H9 (cell line): ENCODE measurements around the gene ZNF555. TPM values are rescaled to one million over a fixed set of nuclear protein-coding genes. Genes with fewer than 3 reads are reported as not detected.

Experiments
- DNase-seq: peaks from one replicate; pipeline ENCODE4 v3.0.0-alpha.2; 2017
- H2AFZ ChIP-seq: one replicate; pipeline ENCODE4 v1.6.1; 2013; ENCODE audit warnings: mild to moderate bottlenecking, low read length, control low read depth, moderate library complexity
- H2AK5ac ChIP-seq: 2 replicates; pipeline ENCODE4 v1.6.1; 2013; ENCODE audit warnings: low read length, control low read depth, mixed read lengths; ENCODE audit not compliant: insufficient read length
- H2BK120ac ChIP-seq: one replicate; pipeline ENCODE4 v1.6.1; 2013; ENCODE audit warnings: low read depth, mild to moderate bottlenecking, low read length, control low read depth, inconsistent platforms; ENCODE audit not compliant: poor library complexity, severe bottlenecking
- H2BK12ac ChIP-seq: 2 replicates; pipeline ENCODE4 v1.6.1; 2013; ENCODE audit warnings: low read length, control low read depth, mixed read lengths, low read depth; ENCODE audit not compliant: insufficient read length
- H2BK15ac ChIP-seq: 2 replicates; pipeline ENCODE4 v1.6.1; 2013; ENCODE audit warnings: low read depth, low read length, control low read depth
- H2BK20ac ChIP-seq: one replicate; pipeline ENCODE4 v1.6.1; 2013; ENCODE audit warnings: low read depth, mild to moderate bottlenecking, low read length, control low read depth, inconsistent platforms; ENCODE audit not compliant: poor library complexity, severe bottlenecking
- H2BK5ac ChIP-seq: 2 replicates; pipeline ENCODE4 v1.6.1; 2013; ENCODE audit warnings: low read length, control low read depth, mixed read lengths; ENCODE audit not compliant: insufficient read length
- H3K14ac ChIP-seq: 2 replicates; pipeline ENCODE4 v1.6.1; 2013; ENCODE audit warnings: low read length, control low read depth; ENCODE audit not compliant: insufficient read depth
- H3K18ac ChIP-seq: 2 replicates; pipeline ENCODE4 v1.6.1; 2013; ENCODE audit warnings: low read depth, mild to moderate bottlenecking, mixed read lengths, low read length, control low read depth; ENCODE audit not compliant: insufficient read length
- H3K23ac ChIP-seq: 2 replicates; pipeline ENCODE4 v1.6.1; 2013; ENCODE audit warnings: low read length, control low read depth, mixed read lengths, low read depth; ENCODE audit not compliant: insufficient read length
- H3K23me2 ChIP-seq: 2 replicates; pipeline ENCODE4 v1.6.1; 2013; ENCODE audit warnings: low read depth, mild to moderate bottlenecking, mixed read lengths, low read length, control low read depth; ENCODE audit not compliant: insufficient read length, poor library complexity, severe bottlenecking
- H3K27ac ChIP-seq: 2 replicates; pipeline ENCODE4 v1.5.1; 2013; ENCODE audit warnings: low read length, control low read depth, mixed read lengths, low read depth; ENCODE audit not compliant: insufficient read length
- H3K27me3 ChIP-seq: 2 replicates; pipeline ENCODE4 v1.6.1; 2013; ENCODE audit warnings: low read length, control low read depth, inconsistent platforms; ENCODE audit not compliant: insufficient read depth
- H3K4ac ChIP-seq: 2 replicates; pipeline ENCODE4 v1.6.1; 2013; ENCODE audit warnings: low read depth, mild to moderate bottlenecking, control low read depth, inconsistent platforms, low read length, moderate library complexity
- H3K4me1 ChIP-seq: 2 replicates; pipeline ENCODE4 v1.6.1; 2013; ENCODE audit warnings: low read length, control low read depth, inconsistent platforms; ENCODE audit not compliant: insufficient read depth
- H3K4me2 ChIP-seq: 2 replicates; pipeline ENCODE4 v1.6.1; 2013; ENCODE audit warnings: low read length, control low read depth, mixed read lengths; ENCODE audit not compliant: insufficient read length, insufficient read depth
- H3K56ac ChIP-seq: 2 replicates; pipeline ENCODE4 v1.6.1; 2013; ENCODE audit warnings: low read depth, mild to moderate bottlenecking, mixed read lengths, low read length, control low read depth; ENCODE audit not compliant: insufficient read length
- H3K79me1 ChIP-seq: 2 replicates; pipeline ENCODE4 v1.6.1; 2013; ENCODE audit warnings: low read depth, mild to moderate bottlenecking, moderate library complexity, low read length, control low read depth, inconsistent platforms; ENCODE audit not compliant: insufficient read depth, poor library complexity, severe bottlenecking
- H3K79me2 ChIP-seq: 2 replicates; pipeline ENCODE4 v1.6.1; 2013; ENCODE audit warnings: low read length, control low read depth, inconsistent platforms; ENCODE audit not compliant: insufficient read depth
- H3K9ac ChIP-seq: 2 replicates; pipeline ENCODE4 v1.6.1; 2013; ENCODE audit warnings: low read length, control low read depth, mixed read lengths; ENCODE audit not compliant: insufficient read length; ENCODE audit errors: extremely low read depth
- H3K9me3 ChIP-seq: one replicate; pipeline ENCODE4 v1.6.1; 2013; ENCODE audit warnings: low read depth, low read length, inconsistent platforms; ENCODE audit not compliant: control insufficient read depth
- H3T11ph ChIP-seq: one replicate; pipeline ENCODE4 v1.6.1; 2013; ENCODE audit warnings: mild to moderate bottlenecking, low read length, control low read depth, inconsistent platforms
- H4K20me1 ChIP-seq: one replicate; pipeline ENCODE4 v1.6.1; 2013; ENCODE audit not compliant: control insufficient read depth, insufficient read length, insufficient read depth
- H4K5ac ChIP-seq: 2 replicates; pipeline ENCODE4 v1.6.1; 2013; ENCODE audit warnings: low read depth, mild to moderate bottlenecking, mixed read lengths, low read length, control low read depth; ENCODE audit not compliant: insufficient read length
- H4K8ac ChIP-seq: replicated peaks from 2 replicates; pipeline ENCODE4 v1.6.1; 2013; ENCODE audit warnings: low read length, control low read depth, mixed read lengths, low read depth; ENCODE audit not compliant: insufficient read length
- H4K91ac ChIP-seq: 2 replicates; pipeline ENCODE4 v1.6.1; 2013; ENCODE audit warnings: low read depth, mild to moderate bottlenecking, moderate library complexity, mixed read lengths, low read length, control low read depth; ENCODE audit not compliant: insufficient read length
- H3K27ac Mint-ChIP-seq, 3 experiments: 2 replicates in 2 of 3; 3 replicates in 1 of 3; pipeline ENCODE4 v1.8.0; 2020 to 2021; ENCODE audit warnings: mixed read lengths in 3 of 3, mild to moderate bottlenecking in 1 of 3, moderate library complexity in 1 of 3
- H3K27me3 Mint-ChIP-seq: 2 replicates; pipeline ENCODE4 v1.8.0; 2021; ENCODE audit warnings: low read depth, mild to moderate bottlenecking, moderate library complexity, mixed read lengths
- H3K36me3 Mint-ChIP-seq, 3 experiments: 2 replicates in 2 of 3; 3 replicates in 1 of 3; pipeline ENCODE4 v1.8.0; 2020 to 2021; ENCODE audit warnings: low read depth in 3 of 3, mixed read lengths in 3 of 3; ENCODE audit not compliant: insufficient read depth in 1 of 3
- H3K4me1 Mint-ChIP-seq, 2 experiments: 2 replicates each; pipeline ENCODE4 v1.8.0; 2020; ENCODE audit warnings: mixed read lengths in 2 of 2
- H3K4me3 Mint-ChIP-seq, 2 experiments: 2 replicates in 1 of 2; 3 replicates in 1 of 2; pipeline ENCODE4 v1.8.0; 2020 to 2021; ENCODE audit warnings: mild to moderate bottlenecking in 2 of 2, mixed read lengths in 2 of 2, moderate library complexity in 1 of 2
- H3K9me3 Mint-ChIP-seq, 2 experiments: 2 replicates in 1 of 2; 3 replicates in 1 of 2; pipeline ENCODE4 v1.8.0; 2020; ENCODE audit warnings: mild to moderate bottlenecking in 2 of 2, mixed read lengths in 2 of 2, moderate library complexity in 1 of 2
- CTCF ChIP-seq: fragments of 200-600 bp; sonication (generic); conservative IDR thresholded peaks from 3 replicates; pipeline ENCODE4 v1.8.0; 2021; ENCODE audit warnings: antibody characterized with exemption, mild to moderate bottlenecking
- WGBS: extraction: QIAGEN DNeasy Blood & Tissue Kit; methylation state at CpG from one replicate; pipeline ENCODE4 v1.1.7; 2013; ENCODE audit warnings: missing lambda C conversion rate, low lambda C conversion rate, mixed read lengths; ENCODE audit not compliant: insufficient read length; ENCODE audit errors: extremely low coverage; 5-methylcytosine and 5-hydroxymethylcytosine counted together
- total RNA-seq: library from RNA; stranded (reverse); gene quantifications from 2 replicates; pipeline ENCODE4 v1.2.1, GENCODE V29; 2021

The ZNF555 gene
- total RNA-seq, 1 experiment from 2014 or later, result 7.8 TPM

DNA sequence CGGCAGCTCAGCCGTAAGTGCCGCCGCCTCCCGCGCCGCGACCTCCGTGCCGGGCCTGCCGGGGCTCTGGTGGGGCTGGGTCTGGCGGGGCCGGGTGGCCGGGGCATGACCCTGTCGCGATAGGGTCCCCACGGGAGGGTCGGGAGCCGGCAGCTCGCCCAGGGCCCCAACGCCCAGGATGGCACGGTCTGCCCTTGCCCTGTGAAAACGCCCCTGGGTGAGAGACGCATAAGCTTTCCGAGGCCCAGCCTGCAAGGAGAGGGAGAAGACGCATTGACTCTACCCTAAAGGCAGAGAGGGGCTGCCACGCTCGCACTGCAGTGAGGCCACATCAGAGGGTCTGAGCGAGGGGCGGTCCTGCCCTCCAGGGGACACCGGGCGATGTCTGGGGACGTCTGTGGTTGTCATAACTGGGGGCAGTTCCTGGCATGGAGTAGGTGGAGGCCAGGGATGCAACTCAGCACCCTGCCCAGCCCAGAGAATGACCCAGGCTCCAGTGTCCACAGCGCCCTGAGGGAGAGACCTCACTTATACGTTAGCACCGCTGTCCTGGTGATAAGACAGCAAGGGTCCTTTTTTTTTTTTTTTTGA, 21.1 kb upstream of the ZNF555 start:
- H2BK120ac ChIP-seq, result no peak overlapping the region
- no peaks in the 10 kb centered on the region for H3K79me2 ChIP-seq
- no peak overlapping the region for H3K18ac ChIP-seq
- H4K5ac ChIP-seq, result no peak overlapping the region
- no peaks in the 10 kb centered on the region for H3K79me1 ChIP-seq
- peak overlapping the region; percentile 55 for H3K4me2 ChIP-seq
- H3K9me3 ChIP-seq, result no peaks in the 10 kb centered on the region
- H4K91ac ChIP-seq, result no peak overlapping the region
- peaks cover 2% of the 10 kb centered on the region for H4K20me1 ChIP-seq
- Mint-ChIP-seq H3K9me3 (peaks cover 0 to 7% of the 10 kb centered on the region in 2 experiments; a peak in 4 of 5 replicates), H3K36me3 (peaks cover 10 to 16% (median 12%) of the 10 kb centered on the region in 3 experiments), H3K27ac (peak overlapping the region in 1 of 3 experiments; percentile 61; a peak in 1 of 7 replicates), H3K27me3 (peaks cover 1% of the 10 kb centered on the region), H3K4me1 (peaks cover 3% of the 10 kb centered on the region in 2 experiments; a peak in 1 of 4 replicates), H3K4me3 (peak overlapping the region; percentile 83 to 96)
- no peak overlapping the region for H3K4ac ChIP-seq
- peak; percentile 48 for DNase-seq
- no peak overlapping the region for H2BK12ac ChIP-seq
- no peak overlapping the region for H3K56ac ChIP-seq
- no peaks in the 10 kb centered on the region for H3K23me2 ChIP-seq
- H2AK5ac ChIP-seq, result no peak overlapping the region
- no peak for TF ChIP-seq CTCF
- no peak overlapping the region for H2BK15ac ChIP-seq
- no peaks in the 10 kb centered on the region for H3K27me3 ChIP-seq
- no peak overlapping the region for H3T11ph ChIP-seq
- WGBS, result no CpG with 5 or more reads among the region's 36 CpGs
- H2BK20ac ChIP-seq, result no peak overlapping the region
- H3K27ac ChIP-seq, result no peak overlapping the region
- no peak overlapping the region for H4K8ac ChIP-seq
- H3K4me1 ChIP-seq, result no peaks in the 10 kb centered on the region
- H2BK5ac ChIP-seq, result no peak overlapping the region
- no peak overlapping the region for H3K14ac ChIP-seq
- peak overlapping the region; percentile 27 for H3K9ac ChIP-seq
- no peak overlapping the region for H2AFZ ChIP-seq
- H3K23ac ChIP-seq, result no peak overlapping the region
